Rectal smooth muscle tissue (tissue), 1 donor: Measurements from ENCODE around the gene LINGO3.
"Not testable (repeated sequence)": the region's sequence is repeated elsewhere in the genome, so short reads cannot be mapped to it uniquely, and the experiment has no call there.

ENCODE experiments used
- H3K27ac ChIP-seq: one replicate; pipeline ENCODE4 v1.7.0; 2013; ENCODE audit warnings: low read depth, low read length, inconsistent platforms
- H3K27me3 ChIP-seq: one replicate; pipeline ENCODE4 v1.7.0; 2013; ENCODE audit warnings: low read length; ENCODE audit not compliant: control insufficient read depth, insufficient read depth
- H3K36me3 ChIP-seq: one replicate; pipeline ENCODE4 v1.7.0; 2013; ENCODE audit warnings: low read length; ENCODE audit not compliant: control insufficient read depth, insufficient read depth
- H3K4me1 ChIP-seq: one replicate; pipeline ENCODE4 v1.7.0; 2013; ENCODE audit warnings: low read length; ENCODE audit not compliant: control insufficient read depth, insufficient read depth
- H3K4me3 ChIP-seq: one replicate; pipeline ENCODE4 v1.7.0; 2013; ENCODE audit warnings: low read length
- H3K9ac ChIP-seq: one replicate; pipeline ENCODE4 v1.7.0; 2013; ENCODE audit warnings: low read length

LINGO3 gene, protein sequence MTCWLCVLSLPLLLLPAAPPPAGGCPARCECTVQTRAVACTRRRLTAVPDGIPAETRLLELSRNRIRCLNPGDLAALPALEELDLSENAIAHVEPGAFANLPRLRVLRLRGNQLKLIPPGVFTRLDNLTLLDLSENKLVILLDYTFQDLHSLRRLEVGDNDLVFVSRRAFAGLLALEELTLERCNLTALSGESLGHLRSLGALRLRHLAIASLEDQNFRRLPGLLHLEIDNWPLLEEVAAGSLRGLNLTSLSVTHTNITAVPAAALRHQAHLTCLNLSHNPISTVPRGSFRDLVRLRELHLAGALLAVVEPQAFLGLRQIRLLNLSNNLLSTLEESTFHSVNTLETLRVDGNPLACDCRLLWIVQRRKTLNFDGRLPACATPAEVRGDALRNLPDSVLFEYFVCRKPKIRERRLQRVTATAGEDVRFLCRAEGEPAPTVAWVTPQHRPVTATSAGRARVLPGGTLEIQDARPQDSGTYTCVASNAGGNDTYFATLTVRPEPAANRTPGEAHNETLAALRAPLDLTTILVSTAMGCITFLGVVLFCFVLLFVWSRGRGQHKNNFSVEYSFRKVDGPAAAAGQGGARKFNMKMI

DNA sequence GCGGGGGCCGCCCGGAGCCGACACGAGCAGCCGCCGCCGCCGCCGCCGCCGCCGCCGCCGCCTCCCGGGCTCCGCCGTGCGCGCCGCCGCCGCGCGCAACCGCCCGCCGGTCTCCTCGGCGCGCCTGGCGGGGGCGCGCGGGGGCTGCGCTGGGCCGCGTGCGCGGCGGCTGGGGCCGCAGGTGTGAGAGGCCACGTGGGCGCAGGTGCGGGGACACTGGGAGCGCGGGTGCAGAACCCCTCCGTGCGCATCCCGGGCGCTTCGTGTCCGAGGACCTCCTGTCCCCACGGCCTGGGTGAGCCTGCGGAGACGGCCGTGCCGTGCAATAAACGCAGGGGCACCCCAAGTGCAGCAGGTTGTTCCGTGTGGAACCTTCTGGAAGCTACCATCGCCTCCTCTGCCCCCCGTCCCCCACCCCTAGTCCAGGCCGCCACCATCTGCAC is at the start of gene LINGO3:
LINGO3 (minus strand) TSS at position 41 of the 443 bp plus-strand sequence. CDS start 16,378 bp downstream, outside the sequence.
- peak within 1 kb of the TSS; percentile 27 for H3K4me3 ChIP-seq
- no peak within 1 kb of the TSS for H3K9ac ChIP-seq
- H3K36me3 ChIP-seq = no peaks in the 10 kb centered on the region
- no peak within 1 kb of the TSS for H3K27ac ChIP-seq
- peaks cover 20% of the 10 kb centered on the region for H3K27me3 ChIP-seq
- H3K4me1 ChIP-seq = no peaks in the 10 kb centered on the region

DNA sequence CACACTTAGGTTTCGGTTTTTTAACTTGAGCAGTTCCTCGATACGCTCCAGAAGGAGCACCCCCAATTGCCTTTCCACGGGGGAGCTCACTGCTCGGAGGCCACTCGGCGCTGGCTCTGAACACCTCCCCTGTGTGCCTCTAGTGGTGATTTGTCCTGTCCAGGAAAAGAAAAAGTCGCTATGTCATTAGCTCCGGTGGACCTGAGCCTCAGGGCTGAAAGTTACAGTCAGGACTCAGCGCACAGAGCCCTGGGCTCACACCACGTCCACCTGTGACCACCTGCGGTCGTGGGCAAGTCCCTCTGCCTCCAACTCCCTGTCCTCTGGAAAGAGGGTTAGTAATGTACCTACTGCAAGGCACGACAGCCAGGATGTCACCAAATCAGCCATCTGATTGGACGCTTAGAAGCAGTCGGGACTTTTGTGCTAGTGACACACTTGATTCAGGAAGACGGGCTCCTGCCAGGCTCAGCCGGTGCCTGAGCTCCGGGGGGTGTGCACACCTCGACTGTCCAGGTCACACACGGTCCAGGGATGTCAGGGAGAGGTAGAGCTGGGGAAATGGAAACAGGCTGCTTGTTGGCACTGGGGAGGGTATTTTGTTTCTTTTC is 48.2 kb upstream of the LINGO3 start:
- H3K27me3 ChIP-seq = peaks cover 6% of the 10 kb centered on the region
- no peaks in the 10 kb centered on the region for H3K4me1 ChIP-seq
- H3K27ac ChIP-seq = no peak overlapping the region
- no peak overlapping the region for H3K4me3 ChIP-seq
- peaks cover 2% of the 10 kb centered on the region for H3K36me3 ChIP-seq
- no peak overlapping the region for H3K9ac ChIP-seq

DNA sequence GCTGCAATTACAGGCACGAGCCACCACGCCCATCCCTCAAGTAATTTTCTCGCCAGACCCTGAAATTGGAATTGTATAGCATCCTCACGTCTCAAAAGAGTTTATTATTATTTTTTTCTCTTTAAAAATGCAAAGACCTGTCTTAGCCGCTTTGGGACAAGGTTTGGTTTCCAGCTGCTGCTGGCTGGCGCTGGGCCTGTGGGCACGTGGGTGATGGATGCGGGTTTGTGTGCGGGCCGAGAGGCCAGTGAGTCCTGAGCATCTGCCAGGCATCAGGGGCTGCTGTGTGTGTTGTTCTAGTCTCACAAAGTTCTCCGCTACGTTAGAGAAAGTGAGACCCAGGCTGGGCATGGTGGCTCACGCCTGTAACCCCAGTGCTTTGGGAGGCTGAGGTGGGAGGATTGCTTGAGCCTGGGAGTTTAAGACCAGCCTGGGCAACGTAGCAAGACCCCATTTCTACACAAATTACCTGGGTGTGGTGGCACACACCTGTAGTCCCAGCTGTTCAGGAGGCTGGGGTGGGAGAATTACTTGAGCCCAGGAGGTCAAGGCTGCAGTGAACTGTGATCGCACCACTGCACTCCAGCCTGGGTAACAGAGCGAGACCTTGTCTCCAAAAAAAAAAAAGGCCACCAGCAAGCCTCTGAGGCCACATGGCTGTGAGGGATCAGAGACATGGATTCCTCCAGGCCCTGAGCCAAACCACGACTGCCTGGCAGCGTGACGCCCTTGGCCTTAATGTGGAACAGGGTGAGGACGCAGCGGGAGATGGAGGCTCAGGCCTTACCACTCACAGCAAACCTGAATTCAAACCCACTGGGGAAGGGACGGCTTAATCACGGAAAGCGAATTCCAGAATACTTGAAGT is 47.4 kb upstream of the LINGO3 start:
- Histone ChIP-seq H3K27me3 (peaks cover 3% of the 10 kb centered on the region), H3K4me3 (no peak overlapping the region), H3K9ac (no peak overlapping the region), H3K27ac (no peak overlapping the region), H3K36me3 (peaks cover 8% of the 10 kb centered on the region), H3K4me1 (no peaks in the 10 kb centered on the region)

DNA sequence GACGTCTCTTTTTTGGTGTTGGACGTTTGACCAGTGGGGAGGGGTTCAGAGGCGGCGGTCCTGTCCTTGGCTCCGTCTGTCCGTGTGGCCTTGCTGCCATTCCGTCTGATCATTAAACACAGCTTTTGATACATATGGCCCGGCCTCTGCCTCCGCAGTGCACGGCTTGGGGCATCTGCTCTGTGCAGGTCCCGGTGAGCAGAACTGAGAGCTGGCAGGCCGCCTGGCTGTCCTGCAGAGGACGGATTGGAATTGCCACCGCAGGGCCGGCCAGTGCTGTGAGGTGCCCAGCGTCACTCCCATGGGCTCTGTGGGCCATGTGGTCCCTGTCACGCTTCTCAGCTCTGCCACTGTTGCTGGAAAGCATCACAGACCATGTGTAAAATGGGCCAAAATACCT is 46.7 kb upstream of the LINGO3 start:
- H3K36me3 ChIP-seq = peaks cover 15% of the 10 kb centered on the region
- H3K27me3 ChIP-seq = no peaks in the 10 kb centered on the region
- H3K4me1 ChIP-seq = no peaks in the 10 kb centered on the region
- no peak overlapping the region for H3K9ac ChIP-seq
- H3K27ac ChIP-seq = no peak overlapping the region
- no peak overlapping the region for H3K4me3 ChIP-seq

DNA sequence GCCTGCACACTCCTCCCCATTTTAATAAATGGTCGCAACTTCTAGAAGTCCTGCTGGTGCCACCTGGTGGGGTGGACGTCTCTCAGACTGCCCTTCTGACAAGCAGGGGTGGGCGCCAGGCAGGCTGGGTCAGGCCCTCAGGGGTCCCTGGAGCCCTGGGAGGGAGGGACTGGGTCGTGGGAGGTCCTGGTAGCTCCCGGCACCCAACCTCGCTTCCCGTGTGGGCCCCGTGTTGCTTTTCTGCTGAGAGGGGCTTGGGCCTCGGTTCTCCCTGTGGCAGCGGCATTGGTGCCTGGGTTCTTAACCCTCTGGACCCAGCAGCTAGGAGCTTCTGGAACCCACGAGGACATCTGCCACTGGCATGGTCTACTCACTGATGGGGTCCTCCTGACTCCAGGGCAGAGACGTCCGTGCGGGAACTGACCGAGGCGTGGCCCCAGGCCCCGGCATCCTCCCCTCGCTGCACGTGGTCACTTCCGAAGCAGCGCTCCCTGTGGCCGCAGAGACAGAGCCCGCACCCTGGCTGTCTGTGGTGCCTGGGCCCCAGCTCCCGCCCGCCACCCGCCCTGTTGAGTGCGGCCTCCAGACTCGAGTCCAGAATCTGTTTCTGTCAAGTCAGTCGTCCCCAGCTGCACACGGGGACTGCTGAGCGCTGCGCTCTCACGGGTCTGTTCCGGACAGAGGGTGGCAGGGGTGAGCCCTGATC is 46.1 kb upstream of the LINGO3 start:
- H3K27me3 ChIP-seq = no peaks in the 10 kb centered on the region
- no peak overlapping the region for H3K27ac ChIP-seq
- no peaks in the 10 kb centered on the region for H3K4me1 ChIP-seq
- H3K36me3 ChIP-seq = peaks cover 17% of the 10 kb centered on the region
- H3K4me3 ChIP-seq = no peak overlapping the region
- no peak overlapping the region for H3K9ac ChIP-seq

DNA sequence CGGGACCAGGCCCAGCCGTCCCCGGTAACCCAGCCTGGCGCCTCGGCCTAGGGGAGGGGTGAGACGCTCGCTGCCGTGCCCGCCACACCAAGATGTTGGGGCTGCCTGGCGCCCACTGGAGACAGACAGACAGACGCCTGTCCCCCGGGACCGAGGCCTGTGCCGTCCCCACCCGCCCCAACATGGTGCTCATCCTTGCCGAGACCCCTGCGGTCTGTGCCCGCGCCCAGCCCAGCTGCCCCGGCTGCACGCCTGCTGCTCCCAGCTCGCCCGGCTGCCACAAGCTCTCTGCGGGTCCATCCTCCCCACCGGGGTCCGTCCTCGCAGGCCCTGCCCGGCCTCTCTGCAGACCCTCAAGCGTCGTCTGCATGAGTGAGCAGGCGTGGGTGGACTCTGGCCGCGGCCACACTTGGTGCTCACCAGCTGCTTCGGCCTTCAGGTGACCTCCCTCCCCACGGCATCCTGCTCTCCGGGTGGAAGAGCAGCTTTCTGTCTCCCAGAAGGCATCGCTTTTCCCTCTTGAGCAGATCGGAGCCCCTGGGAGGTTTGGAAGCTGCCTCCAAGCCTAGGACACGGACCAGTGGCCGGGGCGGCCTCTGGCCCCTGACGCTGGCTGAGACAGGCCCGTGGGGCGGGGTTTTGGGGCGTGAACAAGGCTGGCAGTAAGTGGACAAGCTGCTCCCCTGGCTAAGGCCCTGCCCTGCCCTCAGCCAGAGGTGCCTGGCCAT is 45.4 kb upstream of the LINGO3 start:
- Histone ChIP-seq H3K4me3 (no peak overlapping the region), H3K27ac (no peak overlapping the region), H3K36me3 (peaks cover 23% of the 10 kb centered on the region), H3K4me1 (no peaks in the 10 kb centered on the region), H3K9ac (no peak overlapping the region), H3K27me3 (no peaks in the 10 kb centered on the region)

DNA sequence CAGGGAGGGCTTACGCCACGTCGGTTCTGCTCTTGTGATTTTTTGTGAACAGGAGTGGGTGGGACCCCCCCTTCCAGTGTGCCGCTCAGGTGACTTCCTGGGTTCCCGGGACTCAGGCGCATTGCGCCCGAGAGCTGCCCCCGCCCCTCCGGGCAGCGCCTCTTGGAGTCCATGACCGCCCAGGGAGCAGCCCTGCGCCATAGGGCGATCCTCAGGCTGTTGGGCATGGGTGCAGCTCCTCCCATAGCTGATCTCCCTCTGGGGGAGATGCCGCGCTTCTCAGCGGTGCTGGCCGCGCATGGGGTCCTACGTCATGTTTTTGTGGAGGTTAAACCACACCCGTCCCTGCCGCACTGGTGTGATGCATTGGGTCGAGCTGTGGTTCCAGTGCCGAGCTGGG is 44.2 kb upstream of the LINGO3 start:
- no peak overlapping the region for H3K9ac ChIP-seq
- H3K4me3 ChIP-seq = no peak overlapping the region
- no peaks in the 10 kb centered on the region for H3K4me1 ChIP-seq
- H3K27me3 ChIP-seq = no peaks in the 10 kb centered on the region
- no peak overlapping the region for H3K27ac ChIP-seq
- H3K36me3 ChIP-seq = peaks cover 24% of the 10 kb centered on the region

DNA sequence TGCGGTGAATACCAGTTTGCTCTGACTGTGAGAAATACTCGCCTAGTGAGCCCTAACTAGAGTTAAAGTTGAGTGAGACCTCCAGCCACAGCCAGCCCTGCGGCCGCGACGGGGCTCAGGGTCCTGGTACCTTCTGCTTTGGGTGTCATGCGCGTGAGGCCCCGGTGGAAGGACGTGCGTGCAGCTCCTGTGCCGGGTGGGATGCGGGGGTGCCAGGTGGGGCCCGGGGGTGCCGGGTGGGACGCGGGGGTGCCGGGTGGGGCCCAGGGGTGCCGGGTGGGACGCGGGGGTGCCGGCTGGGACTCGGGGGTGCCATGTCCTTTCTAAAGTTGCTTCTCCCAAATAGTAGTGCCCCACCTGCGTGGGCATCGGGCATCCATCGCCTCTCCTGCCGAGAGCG is 43.6 kb upstream of the LINGO3 start:
- Histone ChIP-seq H3K36me3 (peaks cover 24% of the 10 kb centered on the region), H3K27ac (no peak overlapping the region), H3K4me1 (no peaks in the 10 kb centered on the region), H3K27me3 (no peaks in the 10 kb centered on the region), H3K9ac (no peak overlapping the region), H3K4me3 (no peak overlapping the region)

DNA sequence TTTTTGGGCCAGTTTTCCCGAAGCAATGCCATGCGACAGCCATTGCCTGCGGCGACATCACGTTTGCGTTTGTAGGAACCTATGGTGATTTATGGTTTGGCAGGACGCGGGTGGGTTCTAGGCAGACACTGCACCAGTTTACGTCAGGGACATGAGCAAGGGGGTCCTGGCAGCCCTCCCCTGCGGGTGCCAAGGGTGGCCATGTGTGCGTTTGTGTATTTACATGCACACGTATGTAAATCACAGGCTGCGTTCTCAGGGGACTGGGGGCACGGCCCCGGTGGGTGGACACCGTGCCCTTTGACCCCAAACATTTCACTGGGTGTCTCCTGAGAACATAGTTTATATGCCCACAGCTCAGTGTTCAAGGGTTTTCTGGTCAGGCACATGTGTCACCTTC is 42.7 kb upstream of the LINGO3 start:
- no peaks in the 10 kb centered on the region for H3K4me1 ChIP-seq
- H3K36me3 ChIP-seq = peaks cover 24% of the 10 kb centered on the region
- H3K27ac ChIP-seq = no peak overlapping the region
- no peak overlapping the region for H3K4me3 ChIP-seq
- H3K9ac ChIP-seq = no peak overlapping the region
- no peaks in the 10 kb centered on the region for H3K27me3 ChIP-seq

DNA sequence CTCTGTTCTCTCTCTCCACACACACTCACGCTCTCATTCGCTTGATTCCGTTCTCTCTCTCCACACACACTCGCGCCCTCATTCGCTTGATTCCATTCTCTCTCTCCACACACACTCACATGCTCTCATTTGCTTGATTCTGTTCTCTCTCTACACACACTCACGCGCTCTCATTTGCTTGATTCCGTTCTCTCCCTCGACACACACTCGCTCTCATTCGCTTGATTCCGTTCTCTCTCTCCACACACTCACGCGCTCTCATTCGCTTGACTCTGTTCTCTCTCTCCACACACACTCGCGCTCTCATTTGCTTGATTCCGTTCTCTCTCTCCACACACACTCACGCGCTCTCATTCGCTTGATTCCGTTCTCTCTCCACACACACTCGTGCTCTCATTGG is 41.9 kb upstream of the LINGO3 start:
- H3K9ac ChIP-seq, H3K27me3 ChIP-seq, H3K4me1 ChIP-seq, H3K4me3 ChIP-seq, H3K27ac ChIP-seq: not testable (repeated sequence)
- peaks cover 24% of the 10 kb centered on the region for H3K36me3 ChIP-seq
